GM23338 (cell line): ENCODE data around the gene ADCY5. TPM values are rescaled to one million over a fixed set of nuclear protein-coding genes. Genes with fewer than 3 reads are reported as not detected.

Experiments
- ATAC-seq: fragments of 200-7000 bp; cut with Tn5 transposase; 3 replicates; pipeline ENCODE4 v1.9.1; 2020
- DNase-seq: peaks from one replicate; pipeline ENCODE4 v3.0.0-alpha.2; 2015; ENCODE audit warnings: low spot score
- H2AFZ ChIP-seq: fragments of 200-600 bp; sonication (generic); 2 replicates; pipeline ENCODE4 v1.8.0; 2016; ENCODE audit warnings: antibody characterized with exemption, mild to moderate bottlenecking, moderate library complexity
- H3F3A ChIP-seq: fragments of 200-600 bp; sonication (generic); replicated peaks from 2 replicates; pipeline ENCODE4 v1.8.0; 2017; ENCODE audit warnings: antibody characterized with exemption, mixed run types, low read depth
- H3K27ac ChIP-seq: fragments of 200-600 bp; sonication (generic); 2 replicates; pipeline ENCODE4 v1.6.1; 2016; ENCODE audit warnings: low read depth
- H3K27me3 ChIP-seq: fragments of 200-600 bp; sonication (generic); 2 replicates; pipeline ENCODE4 v1.8.0; 2016; ENCODE audit warnings: mild to moderate bottlenecking, mixed run types, moderate library complexity; ENCODE audit not compliant: insufficient read depth
- H3K36me3 ChIP-seq: fragments of 200-600 bp; sonication (generic); 2 replicates; pipeline ENCODE4 v1.8.0; 2016; ENCODE audit warnings: mild to moderate bottlenecking; ENCODE audit not compliant: insufficient read depth
- H3K4me1 ChIP-seq: fragments of 200-600 bp; sonication (generic); 2 replicates; pipeline ENCODE4 v1.8.0; 2016; ENCODE audit warnings: mild to moderate bottlenecking, moderate library complexity; ENCODE audit not compliant: insufficient read depth
- H3K4me2 ChIP-seq: fragments of 200-600 bp; sonication (generic); 2 replicates; pipeline ENCODE4 v1.7.1; 2017; ENCODE audit warnings: mixed run types
- H3K4me3 ChIP-seq: fragments of 200-600 bp; sonication (generic); 2 replicates; pipeline ENCODE4 v1.6.1; 2016; ENCODE audit warnings: mixed run types
- H3K79me2 ChIP-seq: fragments of 200-600 bp; sonication (generic); replicated peaks from 2 replicates; pipeline ENCODE4 v1.8.0; 2017; ENCODE audit warnings: mild to moderate bottlenecking; ENCODE audit not compliant: insufficient read depth
- H3K9me2 ChIP-seq: fragments of 200-600 bp; sonication (generic); 2 replicates; pipeline ENCODE4 v1.8.0; 2017; ENCODE audit not compliant: insufficient read depth
- H4K20me1 ChIP-seq: fragments of 200-600 bp; sonication (generic); replicated peaks from 2 replicates; pipeline ENCODE4 v1.8.0; 2017; ENCODE audit warnings: mild to moderate bottlenecking; ENCODE audit not compliant: insufficient read depth
- H3K27ac Mint-ChIP-seq: 2 replicates; pipeline ENCODE4 v1.8.0; 2020; ENCODE audit warnings: inconsistent platforms, mild to moderate bottlenecking, moderate library complexity, mixed read lengths
- H3K27me3 Mint-ChIP-seq: 3 replicates; pipeline ENCODE4 v1.8.0; 2022; ENCODE audit warnings: low read depth, mild to moderate bottlenecking, moderate library complexity, mixed read lengths, inconsistent platforms; ENCODE audit not compliant: insufficient read depth, poor library complexity
- H3K36me3 Mint-ChIP-seq: 3 replicates; pipeline ENCODE4 v1.8.0; 2021; ENCODE audit warnings: low read depth, mild to moderate bottlenecking, inconsistent platforms, moderate library complexity, mixed read lengths
- H3K4me1 Mint-ChIP-seq: 3 replicates; pipeline ENCODE4 v1.8.0; 2020; ENCODE audit warnings: mild to moderate bottlenecking, inconsistent platforms, mixed read lengths
- H3K4me3 Mint-ChIP-seq: 3 replicates; pipeline ENCODE4 v1.8.0; 2021; ENCODE audit warnings: moderate library complexity, mild to moderate bottlenecking, inconsistent platforms, mixed read lengths
- H3K9me3 Mint-ChIP-seq: 3 replicates; pipeline ENCODE4 v1.8.0; 2020; ENCODE audit warnings: moderate library complexity, mild to moderate bottlenecking, inconsistent platforms, mixed read lengths
- CREB1 ChIP-seq: fragments of 250-450 bp; sonication (Bioruptor Pico); IDR thresholded peaks from 2 replicates; pipeline ENCODE4 v1.5.0; 2020; ENCODE audit warnings: low read depth, mild to moderate bottlenecking, moderate library complexity
- EZH2phosphoT487 ChIP-seq: fragments of 200-600 bp; sonication (generic); IDR thresholded peaks from one replicate; pipeline ENCODE4 v1.8.1; 2018; ENCODE audit warnings: antibody characterized with exemption; ENCODE audit not compliant: unreplicated experiment
- JUNB ChIP-seq: IDR thresholded peaks from one replicate; pipeline ENCODE4 v1.6.1; 2016; ENCODE audit warnings: antibody characterized with exemption; ENCODE audit not compliant: unreplicated experiment
- NANOG ChIP-seq: IDR thresholded peaks from 2 replicates; pipeline ENCODE4 v1.6.1; 2016; ENCODE audit warnings: antibody characterized with exemption, borderline replicate concordance
- STAT1 ChIP-seq: IDR thresholded peaks from one replicate; pipeline ENCODE4 v1.6.1; 2016; ENCODE audit warnings: antibody characterized with exemption; ENCODE audit not compliant: unreplicated experiment
- ZNF114 ChIP-seq: fragments of 250-450 bp; sonication (Bioruptor Pico); IDR thresholded peaks from 2 replicates; pipeline ENCODE4 v1.5.0; 2020; ENCODE audit warnings: mild to moderate bottlenecking, moderate library complexity
- polyA plus RNA-seq: library from polyadenylated mRNA; unstranded; fragments of >200 nt; fragmentation: Nextera tagmentation; extraction: Ambion mirVana; gene quantifications from 2 replicates; pipeline ENCODE4 v1.2.1, GENCODE V29; 2016
- total RNA-seq: library from RNA; depleted of rRNA; stranded (reverse); fragments of >200 nt; shearing (Covaris generic); gene quantifications from 2 replicates; pipeline ENCODE4 v1.2.3, GENCODE V29; 2014
- TF ChIP-seq, protein P1 (sequence below): fragments of 250-450 bp; sonication (Bioruptor Pico); IDR thresholded peaks from 2 replicates; pipeline ENCODE4 v1.5.0; 2020; ENCODE audit warnings: mild to moderate bottlenecking, moderate library complexity
- TF ChIP-seq, protein P2 (sequence below): IDR thresholded peaks from 2 replicates; pipeline ENCODE4 v1.6.1; 2016; ENCODE audit warnings: antibody characterized with exemption

The ADCY5 gene
- total and polyA plus RNA-seq, 2 experiments from 2014 or later = 3.5 to 10.2 TPM

- no peak overlapping the region for H3K27ac Mint-ChIP-seq
- H3K9me3 Mint-ChIP-seq = no peaks in the 10 kb centered on the region
- H2AFZ ChIP-seq = no peak overlapping the region
Observed at GRCh38 chr3:123329636-123330340, 119.1 kb downstream of the ADCY5 start.

More at GRCh38 chr3:123329636-123330340, 119.1 kb downstream of the ADCY5 start:
- H3K79me2 ChIP-seq = no peaks in the 10 kb centered on the region
- H3K4me1 ChIP-seq = no peaks in the 10 kb centered on the region
- DNase-seq = no peak
- no peak overlapping the region for H3K27ac ChIP-seq
- ATAC-seq = no peak
- H3K4me1 Mint-ChIP-seq = peaks cover 23% of the 10 kb centered on the region
- no peaks in the 10 kb centered on the region; the same call in 2 of the 3 replicates for H3K36me3 Mint-ChIP-seq
- H4K20me1 ChIP-seq = no peaks in the 10 kb centered on the region
- H3K4me3 ChIP-seq = no peak overlapping the region
- H3K27me3 ChIP-seq = no peaks in the 10 kb centered on the region
- no peak overlapping the region for H3K4me3 Mint-ChIP-seq
- TF ChIP-seq JUNB (no peak), EZH2phosphoT487 (no peak), ZNF114 (CRISPR knock-in tag) (no peak), NANOG (no peak), CREB1 (CRISPR knock-in tag) (no peak), STAT1 (no peak)
- TF ChIP-seq, protein P1, sequence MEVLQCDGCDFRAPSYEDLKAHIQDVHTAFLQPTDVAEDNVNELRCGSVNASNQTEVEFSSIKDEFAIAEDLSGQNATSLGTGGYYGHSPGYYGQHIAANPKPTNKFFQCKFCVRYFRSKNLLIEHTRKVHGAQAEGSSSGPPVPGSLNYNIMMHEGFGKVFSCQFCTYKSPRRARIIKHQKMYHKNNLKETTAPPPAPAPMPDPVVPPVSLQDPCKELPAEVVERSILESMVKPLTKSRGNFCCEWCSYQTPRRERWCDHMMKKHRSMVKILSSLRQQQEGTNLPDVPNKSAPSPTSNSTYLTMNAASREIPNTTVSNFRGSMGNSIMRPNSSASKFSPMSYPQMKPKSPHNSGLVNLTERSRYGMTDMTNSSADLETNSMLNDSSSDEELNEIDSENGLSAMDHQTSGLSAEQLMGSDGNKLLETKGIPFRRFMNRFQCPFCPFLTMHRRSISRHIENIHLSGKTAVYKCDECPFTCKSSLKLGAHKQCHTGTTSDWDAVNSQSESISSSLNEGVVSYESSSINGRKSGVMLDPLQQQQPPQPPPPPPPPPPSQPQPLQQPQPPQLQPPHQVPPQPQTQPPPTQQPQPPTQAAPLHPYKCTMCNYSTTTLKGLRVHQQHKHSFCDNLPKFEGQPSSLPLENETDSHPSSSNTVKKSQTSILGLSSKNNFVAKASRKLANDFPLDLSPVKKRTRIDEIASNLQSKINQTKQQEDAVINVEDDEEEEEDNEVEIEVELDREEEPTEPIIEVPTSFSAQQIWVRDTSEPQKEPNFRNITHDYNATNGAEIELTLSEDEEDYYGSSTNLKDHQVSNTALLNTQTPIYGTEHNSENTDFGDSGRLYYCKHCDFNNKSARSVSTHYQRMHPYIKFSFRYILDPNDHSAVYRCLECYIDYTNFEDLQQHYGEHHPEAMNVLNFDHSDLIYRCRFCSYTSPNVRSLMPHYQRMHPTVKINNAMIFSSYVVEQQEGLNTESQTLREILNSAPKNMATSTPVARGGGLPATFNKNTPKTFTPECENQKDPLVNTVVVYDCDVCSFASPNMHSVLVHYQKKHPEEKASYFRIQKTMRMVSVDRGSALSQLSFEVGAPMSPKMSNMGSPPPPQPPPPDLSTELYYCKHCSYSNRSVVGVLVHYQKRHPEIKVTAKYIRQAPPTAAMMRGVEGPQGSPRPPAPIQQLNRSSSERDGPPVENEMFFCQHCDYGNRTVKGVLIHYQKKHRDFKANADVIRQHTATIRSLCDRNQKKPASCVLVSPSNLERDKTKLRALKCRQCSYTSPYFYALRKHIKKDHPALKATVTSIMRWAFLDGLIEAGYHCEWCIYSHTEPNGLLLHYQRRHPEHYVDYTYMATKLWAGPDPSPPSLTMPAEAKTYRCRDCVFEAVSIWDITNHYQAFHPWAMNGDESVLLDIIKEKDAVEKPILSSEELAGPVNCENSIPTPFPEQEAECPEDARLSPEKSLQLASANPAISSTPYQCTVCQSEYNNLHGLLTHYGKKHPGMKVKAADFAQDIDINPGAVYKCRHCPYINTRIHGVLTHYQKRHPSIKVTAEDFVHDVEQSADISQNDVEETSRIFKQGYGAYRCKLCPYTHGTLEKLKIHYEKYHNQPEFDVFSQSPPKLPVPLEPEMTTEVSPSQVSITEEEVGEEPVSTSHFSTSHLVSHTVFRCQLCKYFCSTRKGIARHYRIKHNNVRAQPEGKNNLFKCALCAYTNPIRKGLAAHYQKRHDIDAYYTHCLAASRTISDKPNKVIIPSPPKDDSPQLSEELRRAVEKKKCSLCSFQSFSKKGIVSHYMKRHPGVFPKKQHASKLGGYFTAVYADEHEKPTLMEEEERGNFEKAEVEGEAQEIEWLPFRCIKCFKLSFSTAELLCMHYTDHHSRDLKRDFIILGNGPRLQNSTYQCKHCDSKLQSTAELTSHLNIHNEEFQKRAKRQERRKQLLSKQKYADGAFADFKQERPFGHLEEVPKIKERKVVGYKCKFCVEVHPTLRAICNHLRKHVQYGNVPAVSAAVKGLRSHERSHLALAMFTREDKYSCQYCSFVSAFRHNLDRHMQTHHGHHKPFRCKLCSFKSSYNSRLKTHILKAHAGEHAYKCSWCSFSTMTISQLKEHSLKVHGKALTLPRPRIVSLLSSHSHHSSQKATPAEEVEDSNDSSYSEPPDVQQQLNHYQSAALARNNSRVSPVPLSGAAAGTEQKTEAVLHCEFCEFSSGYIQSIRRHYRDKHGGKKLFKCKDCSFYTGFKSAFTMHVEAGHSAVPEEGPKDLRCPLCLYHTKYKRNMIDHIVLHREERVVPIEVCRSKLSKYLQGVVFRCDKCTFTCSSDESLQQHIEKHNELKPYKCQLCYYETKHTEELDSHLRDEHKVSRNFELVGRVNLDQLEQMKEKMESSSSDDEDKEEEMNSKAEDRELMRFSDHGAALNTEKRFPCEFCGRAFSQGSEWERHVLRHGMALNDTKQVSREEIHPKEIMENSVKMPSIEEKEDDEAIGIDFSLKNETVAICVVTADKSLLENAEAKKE (CRISPR knock-in tag) = no peak
- TF ChIP-seq, protein P2, sequence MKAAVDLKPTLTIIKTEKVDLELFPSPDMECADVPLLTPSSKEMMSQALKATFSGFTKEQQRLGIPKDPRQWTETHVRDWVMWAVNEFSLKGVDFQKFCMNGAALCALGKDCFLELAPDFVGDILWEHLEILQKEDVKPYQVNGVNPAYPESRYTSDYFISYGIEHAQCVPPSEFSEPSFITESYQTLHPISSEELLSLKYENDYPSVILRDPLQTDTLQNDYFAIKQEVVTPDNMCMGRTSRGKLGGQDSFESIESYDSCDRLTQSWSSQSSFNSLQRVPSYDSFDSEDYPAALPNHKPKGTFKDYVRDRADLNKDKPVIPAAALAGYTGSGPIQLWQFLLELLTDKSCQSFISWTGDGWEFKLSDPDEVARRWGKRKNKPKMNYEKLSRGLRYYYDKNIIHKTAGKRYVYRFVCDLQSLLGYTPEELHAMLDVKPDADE = no peak
- H3F3A ChIP-seq = no peaks in the 10 kb centered on the region
- H3K9me2 ChIP-seq = no peaks in the 10 kb centered on the region
- peaks cover 13% of the 10 kb centered on the region for H3K27me3 Mint-ChIP-seq
- no peak overlapping the region for H3K4me2 ChIP-seq
- H3K36me3 ChIP-seq = no peaks in the 10 kb centered on the region
